Spinal cord (tissue), 10 donors: ENCODE measurements around the gene FHAD1. TPM values are rescaled to one million over a fixed set of nuclear protein-coding genes. Genes with fewer than 3 reads are reported as not detected.
A peak's percentile ranks its signal among the peaks of the same experiment; 100 is the strongest.

ENCODE experiments used
- DNase-seq, 6 donors: peaks; one replicate each; pipeline versions ENCODE4 v3.0.0 to v3.0.0-alpha.2; 2013 to 2015; ENCODE audit warnings: low spot score in 6 of 6, low read depth in 4 of 6
- H3K27ac ChIP-seq: one replicate; pipeline ENCODE4 v1.5.1; 2013; ENCODE audit warnings: low read depth, low read length, control low read depth
- H3K27me3 ChIP-seq: one replicate; pipeline ENCODE4 v1.6.1; 2013; ENCODE audit warnings: low read length; ENCODE audit not compliant: control insufficient read depth, insufficient read depth
- H3K36me3 ChIP-seq: one replicate; pipeline ENCODE4 v1.6.1; 2013; ENCODE audit warnings: low read length; ENCODE audit not compliant: control insufficient read depth, insufficient read depth
- H3K4me1 ChIP-seq: one replicate; pipeline ENCODE4 v1.6.1; 2013; ENCODE audit warnings: low read length; ENCODE audit not compliant: control insufficient read depth, insufficient read depth
- H3K4me3 ChIP-seq: one replicate; pipeline ENCODE4 v1.5.1; 2013; ENCODE audit warnings: low read depth, low read length, control low read depth
- H3K9me3 ChIP-seq: one replicate; pipeline ENCODE4 v1.6.1; 2013; ENCODE audit warnings: low read length; ENCODE audit not compliant: control insufficient read depth, insufficient read depth
- WGBS: methylation state at CpG from one replicate; pipeline ENCODE4 v1.1.5; 2013; ENCODE audit warnings: missing lambda C conversion rate; ENCODE audit not compliant: insufficient coverage; 5-methylcytosine and 5-hydroxymethylcytosine counted together
- polyA plus RNA-seq, 2 donors: library from polyadenylated mRNA; unstranded; fragments of 120-200 nt; gene quantifications; one replicate each; pipeline ENCODE4 v1.2.1, GENCODE V29; 2013; ENCODE audit not compliant: insufficient read length in 2 of 2
- total RNA-seq, 2 donors: library from RNA; depleted of rRNA in 1 of 2; stranded (reverse); fragments of 120-200 nt in 1 of 2; fragments of >200 nt in 1 of 2; gene quantifications; one replicate each; pipeline versions ENCODE4 v1.2.3 to v1.2.4, GENCODE V29; 2013 to 2014
- donor health status: healthy.

The FHAD1 gene
- total and polyA plus RNA-seq, 4 donors, result 3.1 to 9.9 (median 7.7) TPM

- no peaks in the 10 kb centered on the region for H3K36me3 ChIP-seq
- 80% methylated on average over 4 of the region's 13 CpGs for WGBS
- no peak overlapping the region for H3K27ac ChIP-seq
- H3K27me3 ChIP-seq, result no peaks in the 10 kb centered on the region
- H3K9me3 ChIP-seq, result no peaks in the 10 kb centered on the region
- peaks cover 11% of the 10 kb centered on the region for H3K4me1 ChIP-seq
- DNase-seq, result no peak
- H3K4me3 ChIP-seq, result no peak overlapping the region
These were observed 12.0 kb downstream of the FHAD1 start for GRCh38 chr1:15258833-15259621.

GRCh38 chr1:15259622-15260007 lies 12.6 kb downstream of the FHAD1 start:
- no peak for DNase-seq
- 87% methylated on average over 8 of the region's 9 CpGs for WGBS
- no peak overlapping the region for H3K4me3 ChIP-seq
- no peaks in the 10 kb centered on the region for H3K9me3 ChIP-seq
- H3K27ac ChIP-seq, result no peak overlapping the region
- H3K36me3 ChIP-seq, result no peaks in the 10 kb centered on the region
- peaks cover 11% of the 10 kb centered on the region for H3K4me1 ChIP-seq
- H3K27me3 ChIP-seq, result no peaks in the 10 kb centered on the region

- no peak overlapping the region for H3K27ac ChIP-seq
- 80% methylated on average over 8 of the region's 12 CpGs for WGBS
- no peak for DNase-seq
These were observed 13.6 kb downstream of the FHAD1 start for GRCh38 chr1:15260418-15261154.

GRCh38 chr1:15261155-15262002 lies 14.4 kb downstream of the FHAD1 start:
- no peak for DNase-seq
- Histone ChIP-seq H3K9me3 (no peaks in the 10 kb centered on the region), H3K4me3 (no peak overlapping the region), H3K36me3 (no peaks in the 10 kb centered on the region), H3K27ac (no peak overlapping the region), H3K27me3 (no peaks in the 10 kb centered on the region), H3K4me1 (peaks cover 11% of the 10 kb centered on the region)
- WGBS, result 76% methylated on average over 16 of the region's 20 CpGs

More at GRCh38 chr1:15260418-15261154, 13.6 kb downstream of the FHAD1 start:
- H3K9me3 ChIP-seq, result no peaks in the 10 kb centered on the region
- H3K27me3 ChIP-seq, result no peaks in the 10 kb centered on the region
- H3K4me3 ChIP-seq, result no peak overlapping the region
- H3K4me1 ChIP-seq, result peaks cover 11% of the 10 kb centered on the region
- no peaks in the 10 kb centered on the region for H3K36me3 ChIP-seq

- H3K9me3 ChIP-seq, result no peaks in the 10 kb centered on the region
- no peak overlapping the region for H3K4me3 ChIP-seq
- no peaks in the 10 kb centered on the region for H3K27me3 ChIP-seq
- no peak overlapping the region for H3K27ac ChIP-seq
- H3K36me3 ChIP-seq, result no peaks in the 10 kb centered on the region
- no peak for DNase-seq
- H3K4me1 ChIP-seq, result peaks cover 11% of the 10 kb centered on the region
- 100% methylated on average over 1 of the region's 2 CpGs for WGBS
These were observed 15.0 kb downstream of the FHAD1 start for GRCh38 chr1:15262003-15262377.

GRCh38 chr1:15262706-15263105 lies 15.7 kb downstream of the FHAD1 start:
- H3K9me3 ChIP-seq, result no peaks in the 10 kb centered on the region
- H3K27me3 ChIP-seq, result no peaks in the 10 kb centered on the region
- no peaks in the 10 kb centered on the region for H3K36me3 ChIP-seq
- peaks cover 11% of the 10 kb centered on the region for H3K4me1 ChIP-seq
- WGBS, result no CpG with 5 or more reads among the region's 5 CpGs
- H3K4me3 ChIP-seq, result no peak overlapping the region
- H3K27ac ChIP-seq, result no peak overlapping the region
- no peak for DNase-seq

- Histone ChIP-seq H3K27ac (no peak overlapping the region), H3K4me1 (peaks cover 6% of the 10 kb centered on the region), H3K9me3 (no peaks in the 10 kb centered on the region), H3K4me3 (no peak overlapping the region), H3K36me3 (no peaks in the 10 kb centered on the region), H3K27me3 (no peaks in the 10 kb centered on the region)
- DNase-seq, result no peak
- WGBS, result no CpG with 5 or more reads among the region's 2 CpGs
These were observed 17.7 kb downstream of the FHAD1 start for GRCh38 chr1:15264769-15265168.

- Histone ChIP-seq H3K4me1 (peaks cover 11% of the 10 kb centered on the region), H3K27ac (no peak overlapping the region), H3K4me3 (no peak overlapping the region), H3K27me3 (no peaks in the 10 kb centered on the region), H3K9me3 (no peaks in the 10 kb centered on the region), H3K36me3 (no peaks in the 10 kb centered on the region)
- 36% methylated on average over 2 of the region's 7 CpGs for WGBS
- peak in 1 of 6 donors; percentile 23 for DNase-seq
These were observed 24.2 kb downstream of the FHAD1 start for GRCh38 chr1:15271196-15271595.

- DNase-seq, result peak; percentile 38 to 94 (median 72)
- Histone ChIP-seq H3K27ac (no peak overlapping the region), H3K4me3 (no peak overlapping the region), H3K36me3 (no peaks in the 10 kb centered on the region), H3K27me3 (no peaks in the 10 kb centered on the region), H3K4me1 (peaks cover 11% of the 10 kb centered on the region), H3K9me3 (no peaks in the 10 kb centered on the region)
- 30% methylated on average over 26 of the region's 26 CpGs for WGBS
These were observed 25.2 kb downstream of the FHAD1 start for GRCh38 chr1:15272009-15272781.
